D341Med (cell line): ENCODE data around the gene GPR15.

Experiments
- DNase-seq: peaks from one replicate; pipeline ENCODE4 v3.0.0; 2012; ENCODE audit warnings: low spot score

The GPR15 gene

DNA sequence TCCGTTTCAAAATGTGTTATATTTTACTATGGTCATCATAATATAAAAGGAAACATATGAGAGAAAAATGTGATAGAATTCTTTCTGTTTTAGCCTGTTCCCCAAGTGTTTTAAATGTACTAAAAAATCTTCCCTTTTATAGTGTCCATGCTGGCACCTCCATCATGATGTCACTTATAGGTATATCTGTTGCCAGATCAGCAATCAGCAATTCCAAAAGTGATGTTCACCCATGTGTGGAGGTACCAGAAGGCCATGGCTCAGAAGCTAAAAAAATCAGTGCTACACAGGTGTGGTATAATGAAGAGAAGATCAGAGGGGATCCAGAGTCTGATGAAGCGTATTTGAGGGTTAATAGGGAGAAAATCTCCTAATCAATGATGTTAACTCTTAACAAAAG lies 1.1 kb upstream of the GPR15 start:
- DNase-seq = no peak

- no peak for DNase-seq
Observed at GRCh38 chr3:98532275-98532637, 478 bp downstream of the GPR15 start.

GRCh38 chr3:98532709-98533571 lies 1.2 kb downstream of the GPR15 start:
- no peak for DNase-seq

GRCh38 chr3:98534168-98534567 lies 2.4 kb downstream of the GPR15 start:
- DNase-seq = no peak

- no peak for DNase-seq
Observed at GRCh38 chr3:98534734-98535133, 3.0 kb downstream of the GPR15 start.

DNA sequence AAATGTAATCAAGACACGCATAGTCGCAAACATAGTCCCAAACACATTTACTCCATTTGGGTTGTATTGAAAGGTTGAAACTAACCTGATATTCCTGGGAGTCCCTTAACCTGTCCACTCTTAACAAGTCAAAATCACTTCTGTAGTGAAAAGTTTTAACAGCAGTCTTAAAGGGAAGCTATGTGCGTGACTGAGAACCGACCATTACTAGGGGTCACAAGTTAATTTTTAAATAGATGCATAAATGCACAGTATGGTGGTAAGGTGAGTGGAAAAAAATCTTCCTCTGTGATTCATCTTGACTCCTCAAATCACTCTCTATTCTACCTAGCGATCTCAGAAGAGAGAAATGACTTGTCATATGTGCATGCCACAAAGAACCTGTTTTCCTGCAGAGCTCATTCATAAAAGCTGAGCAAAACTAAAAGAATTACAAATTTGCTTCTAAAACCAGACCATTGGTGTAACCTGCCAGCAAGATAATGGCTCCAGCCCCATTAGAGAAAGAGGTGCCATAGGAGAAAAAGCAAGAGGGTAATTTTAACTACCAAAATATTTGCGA lies 4.8 kb downstream of the GPR15 start:
- DNase-seq = no peak

- DNase-seq = no peak
Observed at GRCh38 chr3:98540346-98540745, 8.6 kb downstream of the GPR15 start.

- DNase-seq = no peak
Observed at GRCh38 chr3:98541695-98542094, 9.9 kb downstream of the GPR15 start.

- DNase-seq = no peak
Observed at GRCh38 chr3:98542623-98543022, 10.8 kb downstream of the GPR15 start.

- DNase-seq = no peak
Observed at GRCh38 chr3:98545940-98546339, 14.2 kb downstream of the GPR15 start.

DNA sequence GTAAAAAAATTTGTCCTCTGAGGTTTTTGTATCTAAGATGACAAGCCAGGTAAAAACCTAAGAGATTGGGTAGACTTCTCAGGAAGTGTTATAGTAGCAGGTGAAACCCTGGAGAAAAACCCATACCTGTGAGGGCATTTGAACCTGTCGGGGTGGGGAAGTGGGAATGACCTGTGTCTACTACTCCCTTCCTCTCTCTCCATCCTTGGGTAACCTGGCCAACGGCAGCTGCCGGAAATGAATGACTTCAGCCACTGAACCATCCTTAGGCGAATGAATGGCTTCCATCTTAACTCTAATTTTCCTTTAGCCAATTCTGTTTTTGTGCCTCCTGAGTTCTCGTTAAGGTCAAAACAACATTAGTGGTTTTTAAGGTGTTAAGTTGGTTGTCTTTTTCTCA lies 16.8 kb downstream of the GPR15 start:
- DNase-seq = no peak

DNA sequence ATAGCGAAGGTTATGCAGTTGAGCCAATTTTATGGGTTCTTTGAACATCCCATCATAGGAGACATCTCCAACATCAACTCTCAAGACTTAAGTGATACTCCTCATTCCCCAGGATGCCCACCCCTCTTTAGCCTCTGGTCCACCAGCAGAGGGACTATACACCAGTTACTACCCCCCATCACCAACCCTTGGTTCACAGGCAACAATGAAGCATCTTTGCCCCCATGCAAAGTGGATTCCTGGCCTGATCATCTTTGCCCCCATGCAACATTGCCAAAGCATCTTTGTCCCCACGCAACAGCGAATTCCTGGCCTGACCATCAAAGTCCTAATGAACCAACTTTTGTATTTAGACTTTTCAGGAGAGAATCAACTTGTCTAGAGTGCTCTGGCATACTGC lies 19.1 kb downstream of the GPR15 start:
- DNase-seq = no peak

- DNase-seq = no peak
Observed at GRCh38 chr3:98551236-98551635, 19.5 kb downstream of the GPR15 start.

DNA sequence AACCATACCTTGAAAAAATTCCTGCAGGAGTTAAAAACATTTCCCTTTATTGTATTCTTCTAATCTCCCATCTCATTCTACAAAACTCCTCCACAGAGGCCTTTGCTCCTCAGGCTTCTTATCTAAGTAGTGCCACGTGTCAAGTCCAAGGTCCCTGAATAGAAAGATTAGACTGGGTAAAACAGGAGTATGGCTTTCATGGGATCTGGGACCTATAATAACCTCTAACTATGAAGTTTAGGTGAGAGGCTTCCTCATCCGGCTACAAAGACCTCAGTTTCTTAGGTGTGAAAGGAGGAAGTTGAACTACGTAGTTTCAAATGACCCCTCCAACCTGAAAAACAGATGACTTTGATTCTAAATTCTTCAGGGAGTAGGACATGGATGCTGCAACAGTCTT lies 20.0 kb downstream of the GPR15 start:
- DNase-seq = no peak

DNA sequence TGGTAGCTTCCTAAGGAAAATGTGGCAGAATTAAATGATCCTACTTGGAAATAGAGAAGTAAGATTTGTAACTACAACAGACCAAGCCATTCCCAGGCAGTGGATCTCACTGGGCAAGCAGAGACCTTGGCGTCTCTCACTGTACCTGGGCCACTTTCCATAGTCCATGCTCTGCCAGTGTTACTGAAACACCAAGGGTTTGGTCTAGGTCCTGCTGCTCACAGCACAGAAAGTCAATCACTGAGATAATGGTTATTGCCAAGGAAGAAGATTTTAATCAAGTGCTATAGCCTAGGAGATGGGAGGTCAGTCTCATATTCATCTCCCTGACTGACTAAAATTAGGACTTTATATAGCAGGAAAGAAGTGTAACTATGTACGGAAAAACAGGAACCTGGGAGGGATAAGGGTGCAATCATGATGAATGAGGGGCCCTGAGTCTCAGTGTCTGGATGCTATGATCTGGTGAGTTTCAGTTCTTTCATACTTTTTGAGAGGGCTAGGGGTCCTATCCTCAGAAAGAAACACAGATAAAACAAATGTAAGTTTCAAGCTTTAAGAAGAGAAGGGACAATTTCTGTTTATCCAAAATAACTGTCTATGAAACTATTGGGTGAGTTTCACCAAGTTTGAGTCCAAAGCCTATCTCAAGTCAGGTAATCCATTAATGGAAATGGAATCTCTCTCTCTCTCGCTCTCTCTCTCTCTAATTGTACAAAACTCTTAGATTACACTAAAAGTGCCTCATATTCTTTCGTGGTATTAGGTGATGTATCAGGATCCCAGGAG lies 20.6 kb downstream of the GPR15 start:
- DNase-seq = no peak

DNA sequence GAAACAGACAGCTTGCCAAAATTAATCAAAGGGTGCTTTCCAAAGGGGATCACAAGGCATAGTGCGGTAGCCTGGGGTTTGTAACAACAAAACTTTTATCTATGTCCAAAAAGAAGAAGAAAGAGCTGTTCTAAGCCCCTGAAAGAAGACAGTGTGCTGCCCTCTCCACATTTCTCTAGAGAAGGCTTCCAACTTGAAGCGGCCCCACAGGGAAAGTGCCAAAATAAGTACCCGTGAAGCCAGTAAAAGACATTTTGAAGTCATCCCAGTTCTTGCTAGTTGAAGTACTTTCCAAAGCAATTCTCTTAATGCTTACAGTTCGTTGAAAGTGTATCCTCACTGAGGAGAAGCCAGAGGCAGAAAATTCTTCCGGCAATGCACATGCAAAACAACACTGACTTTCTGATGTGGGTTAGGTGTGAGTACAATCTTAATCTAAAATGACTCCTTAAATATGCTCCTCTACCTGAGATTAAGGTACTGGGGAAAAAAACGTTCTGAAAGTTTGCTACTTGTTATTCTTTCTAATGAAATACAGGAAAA lies 21.3 kb downstream of the GPR15 start:
- DNase-seq = no peak

- no peak for DNase-seq
Observed at GRCh38 chr3:98553753-98554152, 22.0 kb downstream of the GPR15 start.

DNA sequence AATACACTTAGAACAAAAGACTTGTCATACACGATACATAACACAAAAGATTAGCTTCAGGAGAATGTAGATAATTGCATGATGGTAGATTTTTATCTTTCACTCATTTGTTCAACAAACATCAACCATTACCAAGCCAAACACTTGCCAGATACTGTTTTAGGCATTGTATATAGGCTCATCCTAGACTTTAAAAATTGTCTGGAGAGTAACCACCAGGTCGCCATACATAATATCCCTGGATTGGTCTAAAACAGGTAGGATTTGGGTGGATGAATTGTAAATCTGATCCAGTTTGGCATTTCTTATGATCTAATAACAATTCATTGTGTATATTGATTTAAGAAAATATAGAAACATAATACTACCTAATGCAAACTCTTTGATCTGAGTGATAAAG lies 22.8 kb downstream of the GPR15 start:
- DNase-seq = no peak

DNA sequence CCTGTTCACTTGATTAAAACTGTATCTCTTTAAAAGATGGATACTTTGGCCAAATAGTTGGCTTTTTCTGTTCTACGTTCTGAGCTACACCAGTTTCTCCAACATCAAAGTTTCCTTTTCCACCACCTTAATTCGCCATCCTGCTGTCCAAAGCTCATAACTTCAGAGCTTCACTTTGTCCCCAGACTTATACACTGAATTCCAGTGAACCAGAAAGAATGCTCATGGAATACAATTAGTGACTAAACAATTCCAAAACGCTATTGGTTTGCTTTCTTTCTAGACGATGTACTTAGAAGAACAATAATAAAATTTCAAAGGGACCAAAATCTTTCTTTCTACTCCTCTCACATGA lies 23.2 kb downstream of the GPR15 start:
- DNase-seq = no peak

DNA sequence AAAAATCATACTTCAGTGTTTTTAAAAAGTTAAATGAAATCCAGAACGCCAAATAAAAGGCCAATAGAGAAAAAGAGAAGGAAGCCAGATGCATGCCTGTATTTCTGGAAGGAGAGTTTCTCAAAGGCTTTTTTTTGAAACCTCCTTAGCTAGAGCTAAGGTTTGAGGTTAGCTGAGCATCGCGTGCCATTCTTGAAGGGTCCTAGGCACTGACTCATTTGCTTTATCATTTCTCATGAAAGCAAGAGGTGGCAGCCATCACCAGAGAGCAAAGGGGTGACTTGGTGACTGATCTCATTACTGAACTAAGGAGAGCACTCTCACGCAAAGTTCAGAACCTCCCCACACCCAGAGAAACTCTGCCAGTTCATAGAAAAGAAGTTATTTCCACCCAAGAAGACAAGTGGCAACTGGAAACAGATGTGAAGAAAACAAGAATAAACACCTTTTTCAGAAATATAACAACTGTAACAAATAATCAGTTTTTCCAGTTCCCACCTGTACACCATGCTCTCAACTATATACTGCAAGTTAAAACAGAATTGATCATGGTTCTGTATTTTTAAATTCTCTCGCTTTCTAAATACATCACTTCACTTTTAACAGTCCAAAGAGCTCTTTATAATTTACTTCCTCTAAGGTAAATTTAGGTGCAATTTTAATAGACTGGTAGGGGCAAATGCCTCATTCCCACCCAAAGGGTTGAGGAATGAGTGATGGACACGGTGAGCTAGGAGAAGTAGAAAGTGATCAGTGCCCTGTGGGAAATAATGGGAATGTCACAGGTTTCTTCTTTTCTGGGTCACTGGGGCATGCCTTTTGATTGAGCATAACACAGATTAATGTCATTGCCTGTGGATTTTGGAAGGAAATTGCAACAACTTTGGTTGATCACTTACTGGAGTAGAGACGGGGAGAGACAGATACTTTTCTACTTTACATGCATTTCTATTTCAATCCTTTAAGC lies 24.7 kb downstream of the GPR15 start:
- no peak for DNase-seq

GRCh38 chr3:98557324-98558010 lies 25.7 kb downstream of the GPR15 start:
- DNase-seq = no peak
